ENCODE results near the gene NFE2.

NFE2 gene

DNA sequence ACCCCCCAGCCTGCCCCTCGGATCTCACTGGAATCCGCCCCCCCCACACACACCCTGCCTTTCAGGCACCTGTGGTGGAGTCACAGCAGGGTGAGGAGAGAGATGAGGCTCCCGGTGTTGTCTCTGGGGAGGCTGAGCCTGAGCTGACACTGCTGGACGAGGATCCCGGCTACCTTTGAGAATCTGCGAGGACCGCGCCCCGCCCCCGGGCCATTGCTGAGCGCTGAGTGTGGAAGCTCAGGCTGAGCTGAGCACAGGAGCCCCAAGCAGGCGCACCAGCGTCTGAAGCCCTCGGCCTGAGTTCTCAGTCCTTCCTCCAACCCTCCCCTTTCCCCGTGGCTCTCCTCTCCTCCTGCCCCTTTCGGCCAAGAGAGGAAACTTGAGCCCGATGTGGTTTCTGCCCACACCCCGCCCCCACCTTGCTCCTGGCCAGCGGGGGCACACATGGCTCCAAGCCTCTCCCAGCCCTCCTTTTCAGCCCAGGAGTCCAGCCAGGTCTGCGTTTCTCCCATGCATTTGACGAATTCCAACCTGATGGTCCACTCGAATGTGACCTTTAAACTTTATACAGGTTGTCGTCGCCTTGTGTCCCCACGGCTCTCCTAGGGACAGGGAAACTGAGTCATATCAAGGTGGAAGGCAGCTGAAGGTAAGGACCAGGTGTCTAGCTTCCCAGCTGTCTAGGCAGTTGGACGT is at the start of gene NFE2:
NFE2 (minus strand) TSS at position 284 of the 696 bp plus-strand sequence. CDS start 5,767 bp downstream, outside the sequence.
- TF ChIP-seq CTCF (conservative IDR thresholded peaks at IDR 0.05; ENCODE audit: low read depth, low read length): no peak
- DNase-seq (ENCODE audit: low read depth): peak; percentile 74
- H3K4me3 ChIP-seq (ENCODE audit: low read depth, low read length): peak within 1 kb of the TSS; percentile 36

DNA sequence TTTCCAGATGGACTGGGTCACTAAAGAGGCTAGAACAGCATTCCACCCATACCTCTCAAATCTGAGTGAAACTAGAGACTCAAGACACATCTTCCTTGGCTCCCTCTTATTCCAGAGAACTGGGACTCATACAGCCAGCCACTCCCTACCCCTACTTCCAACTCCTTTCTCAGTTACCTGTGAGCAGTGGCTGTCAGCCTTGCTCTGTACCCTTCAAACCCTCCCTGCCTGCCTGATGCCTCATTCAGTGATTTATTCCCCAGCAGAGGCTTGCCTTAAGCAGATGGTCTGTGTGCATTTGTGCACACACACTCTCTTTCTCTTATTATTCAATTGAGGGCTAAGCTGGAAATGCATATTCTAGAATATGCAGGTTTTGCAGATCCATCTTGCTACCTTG is 48.9 kb upstream of the NFE2 start:
- no peak for DNase-seq (ENCODE audit: low read depth)
- H3K4me3 ChIP-seq (ENCODE audit: low read depth, low read length): no peak overlapping the region
- TF ChIP-seq CTCF (conservative IDR thresholded peaks at IDR 0.05; ENCODE audit: low read depth, low read length): no peak

GRCh38 chr12:54349036-54349435 is 48.2 kb upstream of the NFE2 start:
- H3K4me3 ChIP-seq (ENCODE audit: low read depth, low read length): no peak overlapping the region
- TF ChIP-seq CTCF (conservative IDR thresholded peaks at IDR 0.05; ENCODE audit: low read depth, low read length): no peak
- no peak for DNase-seq (ENCODE audit: low read depth)

DNA sequence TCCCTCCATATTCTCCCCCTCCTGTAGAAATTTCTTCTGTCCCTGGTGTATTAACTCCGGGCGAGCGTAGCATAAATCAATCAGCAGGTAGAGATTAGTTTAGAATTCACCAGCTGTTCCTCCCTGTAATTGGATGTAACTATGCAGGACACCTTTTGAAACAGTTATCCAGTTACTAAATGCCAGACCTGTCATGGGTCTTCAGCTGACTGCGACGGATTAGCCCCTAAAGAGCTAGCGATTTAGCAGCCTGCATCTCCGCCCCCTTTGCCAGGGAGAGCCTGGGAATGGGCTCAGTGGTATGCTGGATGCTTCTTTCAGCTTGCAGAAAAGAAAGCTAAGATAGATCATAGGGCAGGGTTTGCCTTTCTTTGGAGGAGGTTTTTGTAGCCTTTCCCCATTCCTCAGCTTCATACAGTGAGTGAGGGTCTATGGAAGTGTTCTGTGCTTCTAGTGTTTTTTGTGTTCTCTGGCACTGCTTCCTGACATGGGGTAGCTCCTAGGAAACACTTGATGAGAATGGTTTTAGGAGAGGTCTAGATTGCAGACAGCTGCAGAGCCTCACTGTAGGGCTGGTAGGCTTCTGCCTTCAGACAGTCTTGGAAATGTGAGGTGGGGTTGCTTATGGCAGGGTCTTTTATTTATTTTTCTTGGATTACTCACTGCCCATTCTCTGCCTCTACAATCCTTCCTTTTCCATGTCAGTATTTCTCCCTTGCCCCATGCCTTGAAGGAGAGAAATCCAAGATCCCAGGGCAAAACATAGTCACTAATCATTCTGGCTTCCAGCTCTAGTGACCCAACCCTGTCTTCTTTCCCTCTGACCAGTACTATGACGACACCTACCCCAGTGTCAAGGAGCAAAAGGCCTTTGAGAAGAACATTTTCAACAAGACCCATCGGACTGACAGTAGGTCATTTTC is 40.8 kb upstream of the NFE2 start:
- no peak for TF ChIP-seq CTCF (conservative IDR thresholded peaks at IDR 0.05; ENCODE audit: low read depth, low read length)
- no peak for DNase-seq (ENCODE audit: low read depth)

DNA sequence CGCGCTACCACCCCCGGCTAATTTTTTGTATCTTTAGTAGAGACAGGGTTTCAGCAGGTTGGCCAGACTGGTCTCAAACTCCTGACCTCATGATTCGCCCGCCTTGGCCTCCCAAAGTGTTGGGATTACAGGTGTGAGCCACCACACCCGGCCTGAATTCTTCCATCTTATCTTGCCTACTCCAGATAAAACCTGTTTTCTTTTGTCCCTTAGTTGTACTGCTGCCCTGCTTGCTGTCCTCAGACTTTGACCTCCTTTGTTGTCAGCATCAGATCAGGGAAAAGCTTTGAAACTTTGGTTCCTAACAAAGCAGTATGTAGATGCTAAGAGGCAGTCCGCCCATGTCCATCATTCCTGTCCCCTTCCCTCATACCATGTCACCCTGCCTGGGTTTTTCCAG is 40.0 kb upstream of the NFE2 start:
- TF ChIP-seq CTCF (conservative IDR thresholded peaks at IDR 0.05; ENCODE audit: low read depth, low read length): no peak
- DNase-seq (ENCODE audit: low read depth): no peak
- H3K4me3 ChIP-seq (ENCODE audit: low read depth, low read length): no peak overlapping the region

More for the DNA sequence above, 40.8 kb upstream of the NFE2 start:
- H3K4me3 ChIP-seq (ENCODE audit: low read depth, low read length): no peak overlapping the region

DNA sequence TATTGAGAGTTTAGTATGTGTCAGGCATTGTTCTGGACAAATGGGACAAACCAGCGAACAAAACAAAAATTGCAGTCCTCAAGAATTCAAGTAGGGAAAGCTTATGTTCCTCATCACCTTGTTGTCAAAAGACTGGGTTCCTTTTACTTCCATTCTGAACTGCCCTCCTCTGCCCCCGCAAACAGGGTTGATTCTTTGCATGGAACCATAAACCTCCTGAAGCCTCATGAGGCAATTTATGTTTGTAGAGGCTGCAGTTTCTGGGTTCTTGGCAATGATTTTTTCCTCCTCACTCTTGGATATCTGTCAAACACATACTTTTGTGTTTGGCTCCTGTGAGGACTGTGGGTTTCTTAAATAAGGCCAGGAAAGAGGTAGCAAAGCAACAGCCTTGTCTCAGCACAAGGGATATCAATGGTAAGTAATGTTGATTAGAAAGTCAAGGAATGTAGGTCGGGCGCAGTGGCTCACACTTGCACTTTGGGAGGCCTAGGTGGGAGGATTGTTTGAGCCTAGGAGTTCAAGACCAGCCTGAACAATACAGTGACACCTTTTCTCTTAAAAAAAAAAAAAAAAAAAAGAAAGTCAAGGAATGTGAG is 38.0 kb upstream of the NFE2 start:
- H3K4me3 ChIP-seq (ENCODE audit: low read depth, low read length): no peak overlapping the region
- peak; percentile 74 for DNase-seq (ENCODE audit: low read depth)
- no peak for TF ChIP-seq CTCF (conservative IDR thresholded peaks at IDR 0.05; ENCODE audit: low read depth, low read length)

Measured in choroid plexus epithelial cell (primary cell).